ENCODE results near the gene DGKG.

DGKG gene

GRCh38 chr3:186316666-186317260 is 45.3 kb downstream of the DGKG start:
- no peak overlapping the region for H3K27ac Mint-ChIP-seq
- no peaks in the 10 kb centered on the region for H3K36me3 Mint-ChIP-seq (ENCODE audit: low read depth)
- H3K9me3 Mint-ChIP-seq: no peaks in the 10 kb centered on the region
- no peaks in the 10 kb centered on the region for H3K4me1 Mint-ChIP-seq (ENCODE audit: low read depth)
- H3K27me3 Mint-ChIP-seq: peaks cover 7% of the 10 kb centered on the region
- no peak overlapping the region for H3K4me3 Mint-ChIP-seq

GRCh38 chr3:186315581-186316354 is 46.3 kb downstream of the DGKG start:
- Mint-ChIP-seq H3K27ac (no peak overlapping the region), H3K9me3 (no peaks in the 10 kb centered on the region), H3K36me3 (ENCODE audit: low read depth) (no peaks in the 10 kb centered on the region), H3K4me1 (ENCODE audit: low read depth) (no peaks in the 10 kb centered on the region), H3K4me3 (no peak overlapping the region), H3K27me3 (peaks cover 7% of the 10 kb centered on the region)

- Mint-ChIP-seq H3K4me3 (no peak overlapping the region), H3K27ac (no peak overlapping the region), H3K4me1 (ENCODE audit: low read depth) (no peaks in the 10 kb centered on the region), H3K9me3 (no peaks in the 10 kb centered on the region), H3K36me3 (ENCODE audit: low read depth) (no peaks in the 10 kb centered on the region), H3K27me3 (peaks cover 7% of the 10 kb centered on the region)
These were observed 47.1 kb downstream of the DGKG start for GRCh38 chr3:186314896-186315295.

GRCh38 chr3:186311441-186311840 is 50.6 kb downstream of the DGKG start:
- H3K27me3 Mint-ChIP-seq: peaks cover 10% of the 10 kb centered on the region
- no peak overlapping the region for H3K4me3 Mint-ChIP-seq
- no peaks in the 10 kb centered on the region for H3K36me3 Mint-ChIP-seq (ENCODE audit: low read depth)
- no peaks in the 10 kb centered on the region for H3K9me3 Mint-ChIP-seq
- H3K4me1 Mint-ChIP-seq (ENCODE audit: low read depth): no peaks in the 10 kb centered on the region
- no peak overlapping the region for H3K27ac Mint-ChIP-seq

GRCh38 chr3:186308549-186308948 is 53.5 kb downstream of the DGKG start:
- no peaks in the 10 kb centered on the region for H3K36me3 Mint-ChIP-seq (ENCODE audit: low read depth)
- H3K4me1 Mint-ChIP-seq (ENCODE audit: low read depth): no peaks in the 10 kb centered on the region
- H3K9me3 Mint-ChIP-seq: no peaks in the 10 kb centered on the region
- no peak overlapping the region for H3K27ac Mint-ChIP-seq
- H3K4me3 Mint-ChIP-seq: no peak overlapping the region
- peaks cover 10% of the 10 kb centered on the region for H3K27me3 Mint-ChIP-seq

- no peak overlapping the region for H3K4me3 Mint-ChIP-seq
- H3K4me1 Mint-ChIP-seq (ENCODE audit: low read depth): no peaks in the 10 kb centered on the region
- H3K27ac Mint-ChIP-seq: no peak overlapping the region
- H3K27me3 Mint-ChIP-seq: peaks cover 10% of the 10 kb centered on the region
- no peaks in the 10 kb centered on the region for H3K36me3 Mint-ChIP-seq (ENCODE audit: low read depth)
- no peaks in the 10 kb centered on the region for H3K9me3 Mint-ChIP-seq
These were observed 54.3 kb downstream of the DGKG start for GRCh38 chr3:186307594-186308221.

- Mint-ChIP-seq H3K27ac (no peak overlapping the region), H3K27me3 (peaks cover 10% of the 10 kb centered on the region), H3K4me3 (no peak overlapping the region), H3K9me3 (no peaks in the 10 kb centered on the region), H3K36me3 (ENCODE audit: low read depth) (no peaks in the 10 kb centered on the region), H3K4me1 (ENCODE audit: low read depth) (no peaks in the 10 kb centered on the region)
These were observed 56.7 kb downstream of the DGKG start for GRCh38 chr3:186305286-186305685.

- no peak overlapping the region for H3K27ac Mint-ChIP-seq
- H3K27me3 Mint-ChIP-seq: peaks cover 7% of the 10 kb centered on the region
- no peaks in the 10 kb centered on the region for H3K9me3 Mint-ChIP-seq
- no peaks in the 10 kb centered on the region for H3K4me1 Mint-ChIP-seq (ENCODE audit: low read depth)
- H3K4me3 Mint-ChIP-seq: no peak overlapping the region
- no peaks in the 10 kb centered on the region for H3K36me3 Mint-ChIP-seq (ENCODE audit: low read depth)
These were observed 58.1 kb downstream of the DGKG start for GRCh38 chr3:186303965-186304364.

- H3K4me3 Mint-ChIP-seq: no peak overlapping the region
- no peaks in the 10 kb centered on the region for H3K36me3 Mint-ChIP-seq (ENCODE audit: low read depth)
- H3K4me1 Mint-ChIP-seq (ENCODE audit: low read depth): no peaks in the 10 kb centered on the region
- H3K27me3 Mint-ChIP-seq: no peaks in the 10 kb centered on the region
- H3K9me3 Mint-ChIP-seq: no peaks in the 10 kb centered on the region
- no peak overlapping the region for H3K27ac Mint-ChIP-seq
These were observed 62.7 kb downstream of the DGKG start for GRCh38 chr3:186299327-186299726.

- no peaks in the 10 kb centered on the region for H3K36me3 Mint-ChIP-seq (ENCODE audit: low read depth)
- H3K4me1 Mint-ChIP-seq (ENCODE audit: low read depth): no peaks in the 10 kb centered on the region
- H3K27ac Mint-ChIP-seq: no peak overlapping the region
- H3K9me3 Mint-ChIP-seq: no peaks in the 10 kb centered on the region
- H3K4me3 Mint-ChIP-seq: no peak overlapping the region
- H3K27me3 Mint-ChIP-seq: no peaks in the 10 kb centered on the region
These were observed 63.2 kb downstream of the DGKG start for GRCh38 chr3:186298876-186299275.

- no peak overlapping the region for H3K4me3 Mint-ChIP-seq
- no peak overlapping the region for H3K27ac Mint-ChIP-seq
- no peaks in the 10 kb centered on the region for H3K9me3 Mint-ChIP-seq
- no peaks in the 10 kb centered on the region for H3K27me3 Mint-ChIP-seq
- no peaks in the 10 kb centered on the region for H3K4me1 Mint-ChIP-seq (ENCODE audit: low read depth)
- H3K36me3 Mint-ChIP-seq (ENCODE audit: low read depth): no peaks in the 10 kb centered on the region
These were observed 71.2 kb downstream of the DGKG start for GRCh38 chr3:186290796-186291195.

- Mint-ChIP-seq H3K36me3 (ENCODE audit: low read depth) (no peaks in the 10 kb centered on the region), H3K27ac (no peak overlapping the region), H3K4me1 (ENCODE audit: low read depth) (no peaks in the 10 kb centered on the region), H3K27me3 (no peaks in the 10 kb centered on the region), H3K9me3 (no peaks in the 10 kb centered on the region), H3K4me3 (no peak overlapping the region)
These were observed 74.3 kb downstream of the DGKG start for GRCh38 chr3:186287711-186288110.

GRCh38 chr3:186286114-186286513 is 75.9 kb downstream of the DGKG start:
- Mint-ChIP-seq H3K4me3 (no peak overlapping the region), H3K27ac (no peak overlapping the region), H3K36me3 (ENCODE audit: low read depth) (no peaks in the 10 kb centered on the region), H3K27me3 (no peaks in the 10 kb centered on the region), H3K4me1 (ENCODE audit: low read depth) (no peaks in the 10 kb centered on the region), H3K9me3 (no peaks in the 10 kb centered on the region)

GRCh38 chr3:186284661-186285060 is 77.4 kb downstream of the DGKG start:
- H3K27me3 Mint-ChIP-seq: no peaks in the 10 kb centered on the region
- H3K4me1 Mint-ChIP-seq (ENCODE audit: low read depth): no peaks in the 10 kb centered on the region
- H3K4me3 Mint-ChIP-seq: no peak overlapping the region
- no peaks in the 10 kb centered on the region for H3K36me3 Mint-ChIP-seq (ENCODE audit: low read depth)
- no peaks in the 10 kb centered on the region for H3K9me3 Mint-ChIP-seq
- no peak overlapping the region for H3K27ac Mint-ChIP-seq

- Mint-ChIP-seq H3K36me3 (ENCODE audit: low read depth) (no peaks in the 10 kb centered on the region), H3K27ac (no peak overlapping the region), H3K9me3 (no peaks in the 10 kb centered on the region), H3K4me3 (no peak overlapping the region), H3K4me1 (ENCODE audit: low read depth) (no peaks in the 10 kb centered on the region), H3K27me3 (no peaks in the 10 kb centered on the region)
These were observed 77.7 kb downstream of the DGKG start for GRCh38 chr3:186284349-186284652.

All from stimulated activated naive CD8-positive, alpha-beta T cell treated with anti-CD3 and anti-CD28 coated beads, Interleukin-15, Interleukin-2, amounts not matched to agents 100 ng/mL and 50 ng/mL, for 24 hours (primary cell).